ENCODE measurements around the gene TSBP1.

The TSBP1 gene, protein sequence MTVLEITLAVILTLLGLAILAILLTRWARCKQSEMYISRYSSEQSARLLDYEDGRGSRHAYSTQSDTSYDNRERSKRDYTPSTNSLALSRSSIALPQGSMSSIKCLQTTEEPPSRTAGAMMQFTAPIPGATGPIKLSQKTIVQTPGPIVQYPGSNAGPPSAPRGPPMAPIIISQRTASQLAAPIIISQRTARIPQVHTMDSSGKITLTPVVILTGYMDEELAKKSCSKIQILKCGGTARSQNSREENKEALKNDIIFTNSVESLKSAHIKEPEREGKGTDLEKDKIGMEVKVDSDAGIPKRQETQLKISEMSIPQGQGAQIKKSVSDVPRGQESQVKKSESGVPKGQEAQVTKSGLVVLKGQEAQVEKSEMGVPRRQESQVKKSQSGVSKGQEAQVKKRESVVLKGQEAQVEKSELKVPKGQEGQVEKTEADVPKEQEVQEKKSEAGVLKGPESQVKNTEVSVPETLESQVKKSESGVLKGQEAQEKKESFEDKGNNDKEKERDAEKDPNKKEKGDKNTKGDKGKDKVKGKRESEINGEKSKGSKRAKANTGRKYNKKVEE

DNA sequence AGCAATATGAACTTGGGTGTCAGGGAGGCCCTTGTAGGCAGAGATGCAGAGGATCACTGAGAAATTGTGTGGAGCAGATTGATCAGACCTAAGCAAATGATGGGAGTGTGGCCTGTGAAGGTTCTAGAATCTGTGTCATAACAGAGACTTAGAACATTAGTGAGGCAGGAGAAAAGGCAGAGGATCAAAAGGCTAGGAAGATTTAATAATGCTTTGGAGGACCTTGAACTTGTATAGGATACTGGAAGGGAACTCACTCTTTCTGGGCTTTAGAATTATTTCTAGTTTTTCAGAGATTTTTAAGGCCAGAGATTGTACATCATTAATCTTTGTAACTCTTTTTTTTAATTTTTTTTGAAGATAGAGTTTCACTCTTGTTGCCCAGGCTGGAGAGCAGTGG, at the start of gene TSBP1:
TSS of gene TSBP1 (minus strand) at position 101 of the 400 bp plus-strand sequence. CDS start 197 bp downstream, outside the sequence.
- ChIA-PET CTCF (no interaction called here), POLR2A (no interaction called here)
- TF ChIP-seq NFRKB (IDR thresholded peaks at IDR 0.05) (no peak), TARDBP (IDR thresholded peaks at IDR 0.05) (no peak), BHLHE40 (IDR thresholded peaks at IDR 0.05; ENCODE audit: borderline replicate concordance) (no peak), HDGF (IDR thresholded peaks at IDR 0.05; ENCODE audit: borderline replicate concordance) (no peak), FOXK2 (IDR thresholded peaks at IDR 0.05) (no peak), LEF1 (IDR thresholded peaks at IDR 0.05; ENCODE audit: borderline replicate concordance) (no peak)
- no peak for DNase-seq (ENCODE audit: extremely low spot score)

- DNase-seq (ENCODE audit: extremely low spot score) = no peak
- ChIA-PET POLR2A (no interaction called here), CTCF (interaction anchor here (0.8 to 1.4 kb wide), 4 partner anchors 8 to 284 kb away, joined by 3 to 5 read pairs (median 3); no protein-coding TSS in a partner anchor)
- TF ChIP-seq L3MBTL2 (conservative IDR thresholded peaks at IDR 0.05) (no peak), CTBP1 (IDR thresholded peaks at IDR 0.05; ENCODE audit: borderline replicate concordance) (no peak), BHLHE40 (IDR thresholded peaks at IDR 0.05; ENCODE audit: borderline replicate concordance) (no peak), NFRKB (IDR thresholded peaks at IDR 0.05) (no peak), SUZ12 (IDR thresholded peaks at IDR 0.05) (no peak), HDGF (IDR thresholded peaks at IDR 0.05; ENCODE audit: borderline replicate concordance) (no peak), ZNF384 (IDR thresholded peaks at IDR 0.05) (no peak), SP1 (IDR thresholded peaks at IDR 0.05) (no peak), PKNOX1 (IDR thresholded peaks at IDR 0.05) (no peak), TARDBP (IDR thresholded peaks at IDR 0.05) (no peak), FOXK2 (IDR thresholded peaks at IDR 0.05) (no peak), ARNT (IDR thresholded peaks at IDR 0.05) (no peak), ELF4 (IDR thresholded peaks at IDR 0.05) (no peak), FOXA1 (IDR thresholded peaks at IDR 0.05) (no peak), LEF1 (IDR thresholded peaks at IDR 0.05; ENCODE audit: borderline replicate concordance) (no peak), FOXM1 (IDR thresholded peaks at IDR 0.05; ENCODE audit: borderline replicate concordance) (no peak)
Measured at GRCh38 chr6:32416036-32416435, 44.3 kb upstream of the TSBP1 start.

GRCh38 chr6:32415521-32416019, 43.9 kb upstream of the TSBP1 start:
- TF ChIP-seq FOXK2 (IDR thresholded peaks at IDR 0.05) (no peak), NFRKB (IDR thresholded peaks at IDR 0.05) (no peak), ELF4 (IDR thresholded peaks at IDR 0.05) (no peak), TARDBP (IDR thresholded peaks at IDR 0.05) (no peak), FOXM1 (IDR thresholded peaks at IDR 0.05; ENCODE audit: borderline replicate concordance) (no peak), PKNOX1 (IDR thresholded peaks at IDR 0.05) (no peak), ARNT (IDR thresholded peaks at IDR 0.05) (no peak), LEF1 (IDR thresholded peaks at IDR 0.05; ENCODE audit: borderline replicate concordance) (no peak), SUZ12 (IDR thresholded peaks at IDR 0.05) (no peak), L3MBTL2 (conservative IDR thresholded peaks at IDR 0.05) (no peak), ZNF384 (IDR thresholded peaks at IDR 0.05) (no peak), BHLHE40 (IDR thresholded peaks at IDR 0.05; ENCODE audit: borderline replicate concordance) (no peak), FOXA1 (IDR thresholded peaks at IDR 0.05) (no peak), HDGF (IDR thresholded peaks at IDR 0.05; ENCODE audit: borderline replicate concordance) (no peak), SP1 (IDR thresholded peaks at IDR 0.05) (no peak), CTBP1 (IDR thresholded peaks at IDR 0.05; ENCODE audit: borderline replicate concordance) (no peak)
- DNase-seq (ENCODE audit: extremely low spot score) = peak; percentile 72
- ChIA-PET CTCF (interaction anchor here (0.8 to 0.9 kb wide), 3 partner anchors 200 to 370 kb away, joined by 3 read pairs; no protein-coding TSS in a partner anchor), POLR2A (no interaction called here)

- ChIA-PET POLR2A (no interaction called here), CTCF (interaction anchor here (0.8 to 2.8 kb wide), 10 partner anchors 10 to 454 kb away, joined by 3 to 20 read pairs (median 4); partner anchors contain the start of gene TAP2)
- TF ChIP-seq LEF1 (IDR thresholded peaks at IDR 0.05; ENCODE audit: borderline replicate concordance) = no peak
- no peak for TF ChIP-seq SUZ12 (IDR thresholded peaks at IDR 0.05)
- no peak for TF ChIP-seq SP1 (IDR thresholded peaks at IDR 0.05)
- TF ChIP-seq ELF4 (IDR thresholded peaks at IDR 0.05) = no peak
- TF ChIP-seq PKNOX1 (IDR thresholded peaks at IDR 0.05) = no peak
- no peak for TF ChIP-seq TARDBP (IDR thresholded peaks at IDR 0.05)
- TF ChIP-seq NFRKB (IDR thresholded peaks at IDR 0.05) = no peak
- no peak for TF ChIP-seq FOXM1 (IDR thresholded peaks at IDR 0.05; ENCODE audit: borderline replicate concordance)
- no peak for TF ChIP-seq FOXA1 (IDR thresholded peaks at IDR 0.05)
- no peak for TF ChIP-seq ZNF384 (IDR thresholded peaks at IDR 0.05)
- TF ChIP-seq CTBP1 (IDR thresholded peaks at IDR 0.05; ENCODE audit: borderline replicate concordance) = no peak
- peak; percentile 77 for DNase-seq (ENCODE audit: extremely low spot score)
Measured at GRCh38 chr6:32413427-32414047, 41.8 kb upstream of the TSBP1 start.

All from HEK293T (cell line).